ENCODE results near the gene RPS6KA2.
A peak's percentile ranks its signal among the peaks of the same experiment; 100 is the strongest.
"Not testable (repeated sequence)": the region's sequence is repeated elsewhere in the genome, so short reads cannot be mapped to it uniquely, and the experiment has no call there.

The RPS6KA2 gene

GRCh38 chr6:166545156-166546034 lies 81.7 kb downstream of the RPS6KA2 start:
- no peak for DNase-seq

GRCh38 chr6:166544296-166544605 lies 82.8 kb downstream of the RPS6KA2 start:
- no peak for DNase-seq

GRCh38 chr6:166543603-166544295 lies 83.3 kb downstream of the RPS6KA2 start:
- DNase-seq = no peak

GRCh38 chr6:166542580-166542912 lies 84.5 kb downstream of the RPS6KA2 start:
- no peak for DNase-seq

GRCh38 chr6:166541876-166542579 lies 85.0 kb downstream of the RPS6KA2 start:
- DNase-seq = no peak

GRCh38 chr6:166541366-166541765 lies 85.7 kb downstream of the RPS6KA2 start:
- DNase-seq = no peak

GRCh38 chr6:166540631-166541331 lies 86.3 kb downstream of the RPS6KA2 start:
- DNase-seq = no peak

- no peak for DNase-seq
Measured at GRCh38 chr6:166539543-166539942, 87.5 kb downstream of the RPS6KA2 start.

- DNase-seq = not testable (repeated sequence)
Measured at GRCh38 chr6:166539011-166539385, 88.1 kb downstream of the RPS6KA2 start.

GRCh38 chr6:166538297-166539010 lies 88.6 kb downstream of the RPS6KA2 start:
- no peak for DNase-seq

GRCh38 chr6:166534658-166535406 lies 92.2 kb downstream of the RPS6KA2 start:
- no peak for DNase-seq

GRCh38 chr6:166533205-166533824 lies 93.7 kb downstream of the RPS6KA2 start:
- DNase-seq = no peak

- no peak for DNase-seq
Measured at GRCh38 chr6:166532302-166532701, 94.7 kb downstream of the RPS6KA2 start.

GRCh38 chr6:166530211-166531095 lies 96.6 kb downstream of the RPS6KA2 start:
- no peak for DNase-seq

- peak; percentile 41 for DNase-seq
Measured at GRCh38 chr6:166529586-166529985, 97.5 kb downstream of the RPS6KA2 start.

GRCh38 chr6:166529058-166529457 lies 98.0 kb downstream of the RPS6KA2 start:
- DNase-seq = not testable (repeated sequence)

GRCh38 chr6:166527849-166528248 lies 99.2 kb downstream of the RPS6KA2 start:
- no peak for DNase-seq

- DNase-seq = no peak
Measured at GRCh38 chr6:166526937-166527336, 100.1 kb downstream of the RPS6KA2 start.

GRCh38 chr6:166525567-166525966 lies 101.5 kb downstream of the RPS6KA2 start:
- no peak for DNase-seq

Measured in hematopoietic multipotent progenitor cell treated with erythropoietin and hydrocortisone succinate and interleukin-3 and kit ligand, for 6 days (in vitro differentiated cells).